PC-3 (cell line): ENCODE data around the gene POM121L2. TPM values are rescaled to one million over a fixed set of nuclear protein-coding genes. Genes with fewer than 3 reads are reported as not detected.

ENCODE experiments used
- ATAC-seq: fragments of 200-7000 bp; cut with Tn5 transposase; 2 replicates; pipeline ENCODE4 v1.9.1; 2020; ENCODE audit warnings: mild to moderate bottlenecking, moderate library complexity
- BruUV-seq: library from RNA; stranded (reverse); fragments of 400-500 nt; replicated peaks from 2 replicates; lab custom pipeline; 2021; lab: Mats Ljungman, UMichigan
- CTCF ChIA-PET: fragments of 300-600 bp; sonication (Branson Sonifier 250); formaldehyde crosslinking; loops from one replicate; lab custom pipeline; 2022; ENCODE audit warnings: antibody characterized with exemption; lab: Charles Lee
- POLR2A ChIA-PET: fragments of 300-600 bp; sonication (Branson Sonifier 250); formaldehyde crosslinking; loops from one replicate; lab custom pipeline; 2022; ENCODE audit warnings: antibody characterized with exemption; ENCODE audit not compliant: unreplicated experiment; lab: Charles Lee
- DNase-seq: peaks from one replicate; pipeline ENCODE4 v3.0.0-alpha.2; 2015
- H2AFZ ChIP-seq: fragments of 300-600 bp; sonication (generic); 2 replicates; pipeline ENCODE4 v1.6.0; 2016; ENCODE audit warnings: antibody characterized with exemption, low read length
- H3F3A ChIP-seq: fragments of 300-600 bp; sonication (generic); one replicate; pipeline ENCODE4 v1.6.0; 2017; ENCODE audit warnings: antibody characterized with exemption, low read length, control low read depth, mild to moderate bottlenecking; ENCODE audit not compliant: unreplicated experiment
- H3K27ac ChIP-seq: fragments of 300-600 bp; sonication (generic); 2 replicates; pipeline ENCODE4 v1.5.1; 2016; ENCODE audit warnings: mild to moderate bottlenecking, low read length
- H3K27me3 ChIP-seq: fragments of 300-600 bp; sonication (generic); 2 replicates; pipeline ENCODE4 v1.6.1; 2016; ENCODE audit warnings: low read length, mixed read lengths
- H3K36me3 ChIP-seq: fragments of 300-600 bp; sonication (generic); 2 replicates; pipeline ENCODE4 v1.6.1; 2016; ENCODE audit warnings: low read depth, mixed run types, low read length, mixed read lengths
- H3K4me1 ChIP-seq: fragments of 300-600 bp; sonication (generic); 2 replicates; pipeline ENCODE4 v1.5.1; 2016; ENCODE audit warnings: low read length; ENCODE audit not compliant: insufficient read depth
- H3K4me2 ChIP-seq: fragments of 300-600 bp; sonication (generic); 2 replicates; pipeline ENCODE4 v1.6.0; 2016; ENCODE audit warnings: low read length
- H3K4me3 ChIP-seq: fragments of 300-600 bp; sonication (generic); 2 replicates; pipeline ENCODE4 v1.5.1; 2016; ENCODE audit warnings: mild to moderate bottlenecking, low read length, mixed read lengths
- H3K79me2 ChIP-seq: fragments of 300-600 bp; sonication (generic); 2 replicates; pipeline ENCODE4 v1.6.1; 2017; ENCODE audit warnings: low read length, mixed read lengths
- H3K9ac ChIP-seq: fragments of 300-600 bp; sonication (generic); 2 replicates; pipeline ENCODE4 v1.6.0; 2016; ENCODE audit warnings: mild to moderate bottlenecking, low read length
- H3K9me2 ChIP-seq: fragments of 300-600 bp; sonication (generic); replicated peaks from 2 replicates; pipeline ENCODE4 v1.6.1; 2016; ENCODE audit warnings: mixed run types, low read length, mixed read lengths
- H3K9me3 ChIP-seq: fragments of 300-600 bp; sonication (generic); 2 replicates; pipeline ENCODE4 v1.6.1; 2016; ENCODE audit warnings: low read length, mixed read lengths
- H4K20me1 ChIP-seq: fragments of 300-600 bp; sonication (generic); 2 replicates; pipeline ENCODE4 v1.6.1; 2016; ENCODE audit warnings: low read length, mixed read lengths
- EZH2 ChIP-seq: fragments of 300-600 bp; sonication (generic); IDR thresholded peaks from one replicate; pipeline ENCODE4 v1.6.1; 2017; ENCODE audit warnings: antibody characterized with exemption, mild to moderate bottlenecking, low read length; ENCODE audit not compliant: unreplicated experiment
- EZH2phosphoT487 ChIP-seq: fragments of 300-600 bp; sonication (generic); IDR thresholded peaks from 2 replicates; pipeline ENCODE4 v1.6.1; 2018; ENCODE audit warnings: mild to moderate bottlenecking, antibody characterized with exemption, low read length, borderline replicate concordance
- intact Hi-C: fragments of 100-400 bp; cut with micrococcal nuclease; formaldehyde crosslinking; loops from 2 replicates; pipeline ENCODE4 v1.9.0; 2023
- total RNA-seq: library from RNA; depleted of rRNA; stranded (reverse); fragments of >200 nt; gene quantifications from 2 replicates; pipeline ENCODE4 v1.2.3, GENCODE V29; 2014
- TF ChIP-seq, protein P1 (sequence below): fragments of 300-600 bp; sonication (generic); conservative IDR thresholded peaks from 2 replicates; pipeline ENCODE4 v1.5.1; 2017; ENCODE audit warnings: antibody characterized with exemption, low read depth, mild to moderate bottlenecking, low read length

POM121L2 gene
- total RNA-seq, 1 experiment from 2014 or later, result not detected

DNA sequence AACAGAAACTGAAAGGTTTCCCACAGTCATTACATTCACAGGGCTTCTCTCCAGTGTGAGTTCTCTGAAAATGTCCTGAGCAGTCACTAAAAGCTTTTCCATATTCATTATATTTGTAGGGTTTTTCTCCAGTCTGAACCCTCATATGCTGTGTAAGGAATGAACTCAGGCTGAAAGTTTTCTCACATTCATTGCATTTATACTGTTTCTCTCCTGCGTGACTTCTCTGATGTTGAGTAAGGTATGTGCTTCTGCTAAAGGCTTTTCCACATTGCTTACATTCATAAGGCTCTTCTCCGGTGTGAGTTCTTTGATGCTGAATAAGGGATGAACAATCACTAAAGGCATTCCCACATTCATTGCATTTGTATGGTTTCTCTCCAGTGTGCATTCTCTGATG lies 46.7 kb upstream of the POM121L2 start:
- ChIA-PET CTCF (no interaction called here), POLR2A (no interaction called here)
- Histone ChIP-seq H3K79me2 (no peaks in the 10 kb centered on the region), H3K27ac (no peak overlapping the region), H3K9me2 (no peaks in the 10 kb centered on the region), H3K9ac (no peak overlapping the region), H3K4me2 (no peak overlapping the region), H3K36me3 (peaks cover 29% of the 10 kb centered on the region), H4K20me1 (no peaks in the 10 kb centered on the region), H3K9me3 (peaks cover 54% of the 10 kb centered on the region), H3F3A (no peaks in the 10 kb centered on the region), H3K4me3 (no peak overlapping the region), H3K4me1 (no peaks in the 10 kb centered on the region), H3K27me3 (no peaks in the 10 kb centered on the region), H2AFZ (no peak overlapping the region)
- BruUV-seq, result no TSS peak
- DNase-seq (no peak), ATAC-seq (no peak)
- intact Hi-C loops, result no loop called here
- TF ChIP-seq, protein P1, sequence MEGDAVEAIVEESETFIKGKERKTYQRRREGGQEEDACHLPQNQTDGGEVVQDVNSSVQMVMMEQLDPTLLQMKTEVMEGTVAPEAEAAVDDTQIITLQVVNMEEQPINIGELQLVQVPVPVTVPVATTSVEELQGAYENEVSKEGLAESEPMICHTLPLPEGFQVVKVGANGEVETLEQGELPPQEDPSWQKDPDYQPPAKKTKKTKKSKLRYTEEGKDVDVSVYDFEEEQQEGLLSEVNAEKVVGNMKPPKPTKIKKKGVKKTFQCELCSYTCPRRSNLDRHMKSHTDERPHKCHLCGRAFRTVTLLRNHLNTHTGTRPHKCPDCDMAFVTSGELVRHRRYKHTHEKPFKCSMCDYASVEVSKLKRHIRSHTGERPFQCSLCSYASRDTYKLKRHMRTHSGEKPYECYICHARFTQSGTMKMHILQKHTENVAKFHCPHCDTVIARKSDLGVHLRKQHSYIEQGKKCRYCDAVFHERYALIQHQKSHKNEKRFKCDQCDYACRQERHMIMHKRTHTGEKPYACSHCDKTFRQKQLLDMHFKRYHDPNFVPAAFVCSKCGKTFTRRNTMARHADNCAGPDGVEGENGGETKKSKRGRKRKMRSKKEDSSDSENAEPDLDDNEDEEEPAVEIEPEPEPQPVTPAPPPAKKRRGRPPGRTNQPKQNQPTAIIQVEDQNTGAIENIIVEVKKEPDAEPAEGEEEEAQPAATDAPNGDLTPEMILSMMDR, result no peak
- TF ChIP-seq EZH2phosphoT487, result no peak
- no peak for TF ChIP-seq EZH2

DNA sequence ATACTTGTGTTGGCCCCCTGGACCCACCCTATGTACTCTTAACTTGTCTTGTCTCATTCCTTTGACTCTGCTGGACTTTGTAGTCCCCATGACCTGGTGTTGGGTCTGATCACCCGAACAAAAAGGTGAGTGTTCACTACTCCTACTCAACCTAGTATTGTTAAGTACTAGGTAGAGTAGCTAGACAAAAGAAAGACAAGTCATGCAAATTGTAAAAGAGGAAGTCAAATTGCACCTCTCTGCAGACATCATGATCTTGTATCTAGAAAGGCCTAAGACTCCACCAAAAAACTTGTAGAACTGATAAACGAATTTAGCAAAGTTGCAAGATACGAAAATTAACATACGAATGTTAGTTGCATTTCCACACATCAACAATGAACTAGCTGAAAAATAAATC lies 40.8 kb upstream of the POM121L2 start:
- TF ChIP-seq EZH2phosphoT487 (no peak), EZH2 (no peak)
- TF ChIP-seq, protein P1, result no peak
- Histone ChIP-seq H2AFZ (no peak overlapping the region), H3K9me3 (peaks cover 17% of the 10 kb centered on the region), H3K79me2 (no peaks in the 10 kb centered on the region), H3K4me3 (no peak overlapping the region), H3K9me2 (no peaks in the 10 kb centered on the region), H4K20me1 (no peaks in the 10 kb centered on the region), H3K9ac (no peak overlapping the region), H3K4me2 (no peak overlapping the region), H3K4me1 (no peaks in the 10 kb centered on the region), H3K36me3 (no peaks in the 10 kb centered on the region), H3F3A (no peaks in the 10 kb centered on the region), H3K27ac (no peak overlapping the region), H3K27me3 (no peaks in the 10 kb centered on the region)
- POLR2A ChIA-PET, result no interaction called here
- ATAC-seq, result no peak
- intact Hi-C loops, result no loop called here
- no TSS peak for BruUV-seq
- CTCF ChIA-PET, result no interaction called here
- no peak for DNase-seq

DNA sequence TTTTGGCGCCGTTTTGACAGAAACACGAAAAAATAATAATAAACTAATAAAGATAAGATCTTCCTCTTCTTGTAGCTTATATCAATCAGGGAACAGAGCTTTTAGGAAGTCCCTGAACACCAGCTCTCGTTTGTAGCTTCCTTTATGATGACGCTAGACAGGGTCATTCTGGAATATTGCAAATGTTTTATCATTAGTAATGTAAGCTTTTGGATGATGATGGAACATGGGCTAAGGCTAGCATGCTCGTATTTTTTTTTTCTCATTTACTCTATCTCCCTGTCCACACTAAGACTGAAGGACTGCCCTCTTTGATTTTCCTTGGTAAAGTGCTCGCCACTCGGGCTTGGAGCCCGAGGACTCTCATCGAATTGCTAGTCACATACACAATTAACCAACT lies 22.1 kb upstream of the POM121L2 start:
- Histone ChIP-seq H3K9me3 (no peaks in the 10 kb centered on the region), H3K9me2 (no peaks in the 10 kb centered on the region), H3K27me3 (no peaks in the 10 kb centered on the region), H3K36me3 (no peaks in the 10 kb centered on the region), H3K9ac (no peak overlapping the region), H3K4me1 (no peaks in the 10 kb centered on the region), H2AFZ (peak overlapping the region; percentile 88), H3K27ac (no peak overlapping the region), H4K20me1 (no peaks in the 10 kb centered on the region), H3K4me2 (peak overlapping the region; percentile 77), H3K79me2 (no peaks in the 10 kb centered on the region), H3F3A (no peaks in the 10 kb centered on the region), H3K4me3 (peak overlapping the region; percentile 76)
- no peak for DNase-seq
- BruUV-seq, result no TSS peak
- ChIA-PET CTCF (interaction anchor here (0.7 kb wide), 1 partner anchor 386 kb away, joined by 3 read pairs; no protein-coding TSS in a partner anchor), POLR2A (no interaction called here)
- intact Hi-C loops, result loop anchor here (5.0 kb wide), 2 partner anchors 53 to 143 kb away; partner anchors contain the start of gene ZNF391
- no peak for ATAC-seq
- TF ChIP-seq EZH2, result no peak
- TF ChIP-seq, protein P1, result no peak
- no peak for TF ChIP-seq EZH2phosphoT487
